NCI-H82 treated with DMSO at 0.1 percent for 48 hours (cell line): ENCODE data around the gene FAM120B.

Experiments used
- DNase-seq: peaks from one replicate; lab custom pipeline; 2025; ENCODE audit not compliant: unreplicated experiment; lab: John Stamatoyannopoulos, UW

The FAM120B gene

DNA sequence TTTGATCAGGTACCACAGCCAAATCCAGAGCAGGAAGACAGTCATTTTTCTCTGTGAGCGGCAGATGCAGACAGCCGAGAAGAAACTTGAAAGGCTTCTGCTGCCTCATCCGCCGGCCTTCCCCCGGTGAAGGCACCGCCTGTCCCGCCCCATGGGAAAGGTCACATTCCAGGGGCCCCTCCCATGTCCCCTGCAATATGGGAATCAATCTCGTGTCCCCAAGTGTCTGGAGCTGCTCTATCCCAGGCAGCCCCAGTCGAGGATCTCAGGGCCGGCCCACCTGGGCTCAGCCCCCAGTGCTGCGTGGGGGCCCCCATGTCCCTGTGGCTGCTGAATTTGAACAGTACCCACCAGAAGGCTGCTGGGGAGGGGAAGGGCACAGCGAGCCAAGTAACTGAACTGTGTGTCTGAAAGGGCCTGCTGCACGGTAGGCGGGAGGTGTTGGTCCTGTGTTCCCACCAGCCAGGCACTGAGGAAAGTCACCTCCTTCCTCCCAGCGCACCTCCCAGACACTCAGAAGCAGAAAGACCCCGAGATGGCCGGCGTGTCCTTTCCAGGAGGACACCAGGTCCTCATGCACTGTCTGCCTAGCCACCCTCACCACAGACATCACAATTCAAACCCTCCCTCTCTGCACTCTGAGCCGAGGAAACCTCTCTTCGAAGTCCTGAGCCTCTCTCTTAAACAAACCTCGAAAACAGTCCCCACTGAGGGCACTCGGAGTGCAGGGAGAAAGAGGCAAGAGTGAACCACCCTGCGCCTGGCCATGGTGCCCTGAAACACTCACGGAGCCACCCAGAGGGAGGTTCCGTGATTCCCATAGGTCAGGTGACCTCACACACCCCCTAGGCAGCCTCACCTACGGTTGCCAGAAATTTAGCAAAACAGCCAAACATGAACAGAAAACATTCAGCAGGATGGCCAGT, 147.3 kb downstream of the FAM120B start:
- DNase-seq, result no peak

DNA sequence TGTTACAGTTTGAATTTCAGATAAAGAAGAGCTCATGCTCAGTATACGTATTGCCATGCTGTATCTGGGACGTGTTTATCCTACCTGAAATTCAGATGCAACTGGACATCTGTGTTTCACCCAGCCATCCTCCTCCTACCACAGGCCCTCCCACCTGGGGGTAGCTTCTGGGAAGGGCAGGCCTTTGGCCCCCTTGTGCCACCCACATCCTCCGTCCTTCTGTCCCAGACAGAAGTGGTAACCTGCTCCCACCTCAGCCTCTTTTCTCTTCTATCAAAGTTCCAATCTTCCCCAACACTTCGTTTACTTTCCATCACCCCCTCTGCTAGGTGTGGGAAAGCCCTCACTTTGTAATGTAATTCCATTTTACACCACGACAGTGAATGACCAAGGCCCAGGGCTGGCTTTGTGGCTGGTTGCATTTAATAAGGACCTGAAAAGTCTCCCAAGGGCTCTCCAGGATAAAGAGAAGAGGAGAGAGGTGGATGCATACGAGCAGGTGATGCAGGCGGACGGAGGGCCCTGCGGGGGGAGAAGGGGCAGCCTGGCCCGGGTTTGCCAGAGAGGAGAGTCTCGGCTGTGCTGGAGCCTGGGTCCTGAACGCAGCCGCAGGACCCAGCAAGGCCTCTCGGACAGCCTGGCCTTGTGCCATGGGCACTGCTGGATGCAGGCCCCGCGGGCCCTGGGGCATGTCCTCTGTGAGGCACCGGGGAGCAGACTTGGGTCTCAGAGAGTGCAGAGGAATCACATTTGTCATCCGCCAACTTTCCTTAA, 148.1 kb downstream of the FAM120B start:
- no peak for DNase-seq

DNA sequence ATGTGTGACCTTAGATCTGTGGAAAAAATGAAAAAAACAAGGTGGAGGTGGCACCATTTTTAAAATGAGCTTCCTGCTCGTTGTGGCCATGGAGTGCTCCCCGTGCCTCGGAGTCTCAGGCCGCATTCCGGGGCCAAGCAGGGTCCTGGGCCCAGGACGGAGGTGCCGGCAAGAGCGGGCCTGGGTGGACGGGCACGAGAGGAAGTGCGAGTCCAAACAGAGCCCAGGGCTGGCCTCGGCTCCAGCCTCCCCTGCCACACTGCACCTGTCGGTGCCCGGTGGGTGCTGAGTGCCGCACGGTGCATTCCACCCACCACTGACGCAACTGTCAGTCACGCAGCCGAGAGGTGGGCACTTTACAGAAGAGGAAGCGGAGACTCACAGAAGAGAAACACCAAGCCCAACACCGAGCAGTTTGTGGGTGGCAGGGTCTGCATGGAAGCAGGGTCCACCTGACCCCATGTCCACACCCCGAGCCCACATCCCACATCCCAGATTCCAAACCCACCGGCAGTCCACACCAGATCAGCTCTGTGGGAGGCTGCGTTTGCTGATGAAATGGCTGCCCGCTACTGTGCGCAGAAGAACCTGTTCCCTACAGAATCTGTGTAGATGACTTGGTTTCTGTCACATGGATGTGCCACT, 148.9 kb downstream of the FAM120B start:
- no peak for DNase-seq

DNA sequence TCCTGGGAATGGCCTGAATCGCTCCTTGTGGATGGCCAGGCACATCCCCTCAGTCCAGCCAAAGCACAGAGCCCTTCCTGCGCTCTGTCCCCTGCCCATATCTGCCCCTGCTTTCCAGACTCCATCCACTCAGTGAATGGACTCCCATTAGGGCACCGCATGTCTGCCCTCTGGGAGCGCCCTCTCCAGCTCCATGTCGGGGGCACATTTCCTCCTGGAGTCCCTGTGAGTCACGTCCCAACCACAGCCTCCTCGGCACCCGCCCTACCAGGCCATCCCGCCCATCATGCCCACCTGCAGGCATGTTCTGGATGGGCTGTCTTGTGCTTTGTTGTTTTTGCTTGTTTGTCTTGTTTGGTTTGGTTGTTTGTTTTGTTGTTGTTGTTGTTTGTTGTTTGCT, 149.8 kb downstream of the FAM120B start:
- DNase-seq, result no peak
